A673 (cell line): ENCODE data around the gene CACNA2D4. TPM values are rescaled to one million over a fixed set of nuclear protein-coding genes. Genes with fewer than 3 reads are reported as not detected.

ENCODE experiments used
- BruUV-seq: library from RNA; stranded (reverse); fragments of 400-500 nt; replicated peaks from 2 replicates; lab custom pipeline; 2021; lab: Mats Ljungman, UMichigan
- CTCF ChIA-PET: fragments of 300-600 bp; sonication (Branson Sonifier 250); formaldehyde crosslinking; loops from one replicate; lab custom pipeline; 2022; ENCODE audit warnings: antibody characterized with exemption; lab: Charles Lee
- POLR2A ChIA-PET: fragments of 300-600 bp; sonication (Branson Sonifier 250); formaldehyde crosslinking; loops from one replicate; lab custom pipeline; 2022; ENCODE audit warnings: antibody characterized with exemption; ENCODE audit not compliant: low non-redundant PET; lab: Charles Lee
- DNase-seq: peaks from one replicate; pipeline ENCODE4 v3.0.0-alpha.2; 2015; ENCODE audit warnings: low spot score
- H3K27ac ChIP-seq: fragments of 200-600 bp; sonication (generic); 2 replicates; pipeline ENCODE4 v1.5.1; 2016; ENCODE audit warnings: mixed run types, low read depth, mild to moderate bottlenecking, mixed read lengths, antibody characterized with exemption, low read length; ENCODE audit not compliant: poor library complexity, severe bottlenecking
- H3K27me3 ChIP-seq: fragments of 200-600 bp; sonication (generic); replicated peaks from 2 replicates; pipeline ENCODE4 v1.6.1; 2017; ENCODE audit warnings: mixed run types, low read depth, mild to moderate bottlenecking, mixed read lengths, antibody characterized with exemption, low read length; ENCODE audit not compliant: insufficient read depth, poor library complexity
- H3K36me3 ChIP-seq: fragments of 200-600 bp; sonication (generic); 2 replicates; pipeline ENCODE4 v1.6.1; 2016; ENCODE audit warnings: mixed run types, mild to moderate bottlenecking, mixed read lengths, antibody characterized with exemption, low read length; ENCODE audit not compliant: insufficient read depth, poor library complexity, severe bottlenecking
- H3K4me1 ChIP-seq: fragments of 200-600 bp; sonication (generic); 2 replicates; pipeline ENCODE4 v1.6.1; 2017; ENCODE audit warnings: mixed run types, mild to moderate bottlenecking, mixed read lengths, antibody characterized with exemption, low read length; ENCODE audit not compliant: insufficient read depth, poor library complexity, severe bottlenecking
- H3K4me3 ChIP-seq: fragments of 200-600 bp; sonication (generic); 2 replicates; pipeline ENCODE4 v1.5.1; 2016; ENCODE audit warnings: low read depth, mixed run types, mild to moderate bottlenecking, mixed read lengths, low read length; ENCODE audit not compliant: poor library complexity, severe bottlenecking
- H3K9me3 ChIP-seq: fragments of 200-600 bp; sonication (generic); 2 replicates; pipeline ENCODE4 v1.6.1; 2016; ENCODE audit warnings: mixed run types, low read depth, mild to moderate bottlenecking, mixed read lengths, antibody characterized with exemption, low read length; ENCODE audit not compliant: poor library complexity, severe bottlenecking
- CTCF ChIP-seq: fragments of 300-800, 200-600 bp; sonication (generic); conservative IDR thresholded peaks from 2 replicates; pipeline ENCODE4 v1.5.1; 2017; ENCODE audit warnings: low read depth, mild to moderate bottlenecking, antibody characterized with exemption, low read length, moderate library complexity, mixed read lengths
- EZH2 ChIP-seq: fragments of 200-600 bp; sonication (generic); IDR thresholded peaks from 2 replicates; pipeline ENCODE4 v1.6.1; 2017; ENCODE audit warnings: borderline replicate concordance, low read depth, mild to moderate bottlenecking, mixed read lengths, antibody characterized with exemption, low read length; ENCODE audit not compliant: poor library complexity, severe bottlenecking
- intact Hi-C: fragments of 100-400 bp; cut with micrococcal nuclease; formaldehyde crosslinking; loops from one replicate; pipeline ENCODE4 v1.10.0; 2022; ENCODE audit not compliant: unreplicated experiment
- total RNA-seq: library from RNA; stranded (reverse); gene quantifications from 2 replicates; pipeline ENCODE4 v1.2.3, GENCODE V29; 2021

Gene CACNA2D4
- total RNA-seq, 1 experiment from 2014 or later: 0.41 TPM

GRCh38 chr12:1790444-1790843, 128.0 kb downstream of the CACNA2D4 start:
- intact Hi-C loops: loop anchor here (5.0 to 10.0 kb wide), 2 partner anchors 158 to 244 kb away; no protein-coding TSS in a partner anchor
- no TSS peak for BruUV-seq
- ChIA-PET POLR2A (no interaction called here), CTCF (interaction anchor here (0.6 to 3.5 kb wide), 9 partner anchors 14 to 672 kb away, joined by 3 to 86 read pairs (median 4); no protein-coding TSS in a partner anchor)
- H3K27me3 ChIP-seq: no peaks in the 10 kb centered on the region
- TF ChIP-seq EZH2 (no peak), CTCF (no peak)
- no peaks in the 10 kb centered on the region for H3K9me3 ChIP-seq
- H3K4me1 ChIP-seq: no peaks in the 10 kb centered on the region
- H3K4me3 ChIP-seq: no peak overlapping the region
- no peak overlapping the region for H3K27ac ChIP-seq
- H3K36me3 ChIP-seq: peaks cover 20% of the 10 kb centered on the region
- DNase-seq: no peak

- TF ChIP-seq CTCF (no peak), EZH2 (no peak)
- H3K27me3 ChIP-seq: no peaks in the 10 kb centered on the region
- H3K36me3 ChIP-seq: peaks cover 26% of the 10 kb centered on the region
- DNase-seq: no peak
- ChIA-PET POLR2A (no interaction called here), CTCF (no interaction called here)
- no peak overlapping the region for H3K4me3 ChIP-seq
- no TSS peak for BruUV-seq
- H3K9me3 ChIP-seq: no peaks in the 10 kb centered on the region
- no peaks in the 10 kb centered on the region for H3K4me1 ChIP-seq
- no peak overlapping the region for H3K27ac ChIP-seq
- intact Hi-C loops: no loop called here
Observed at GRCh38 chr12:1787714-1788113, 130.7 kb downstream of the CACNA2D4 start.

- DNase-seq: no peak
- Histone ChIP-seq H3K9me3 (no peaks in the 10 kb centered on the region), H3K4me1 (no peaks in the 10 kb centered on the region), H3K4me3 (no peak overlapping the region), H3K27ac (no peak overlapping the region), H3K36me3 (peaks cover 36% of the 10 kb centered on the region), H3K27me3 (no peaks in the 10 kb centered on the region)
- CTCF ChIA-PET: no interaction called here
- BruUV-seq: no TSS peak
- POLR2A ChIA-PET: no interaction called here
- TF ChIP-seq EZH2: no peak
- no peak for TF ChIP-seq CTCF
- intact Hi-C loops: no loop called here
Observed at GRCh38 chr12:1782215-1782614, 136.2 kb downstream of the CACNA2D4 start.
